BLaER1 treated with 17β-estradiol and CSF1 and Interleukin-3, amounts not matched to agents 10 nM and 100 nM (cell line): Measurements from ENCODE around the gene CSRP1.
"Not testable (repeated sequence)": the region's sequence is repeated elsewhere in the genome, so short reads cannot be mapped to it uniquely, and the experiment has no call there.

Experiments used
- H3K27ac ChIP-seq, 11 experiments: shearing (Covaris generic); formaldehyde crosslinking; 2 replicates each; pipeline ENCODE4 v1.8.1; 2022
- H3K27me3 ChIP-seq, 11 experiments: shearing (Covaris generic); formaldehyde crosslinking; 2 replicates each; pipeline ENCODE4 v1.8.1; 2022
- H3K36me3 ChIP-seq, 11 experiments: shearing (Covaris generic); formaldehyde crosslinking; 2 replicates each; pipeline ENCODE4 v1.8.1; 2022
- H3K4me1 ChIP-seq, 10 experiments: shearing (Covaris generic); formaldehyde crosslinking; 2 replicates each; pipeline ENCODE4 v1.8.1; 2022
- H3K4me2 ChIP-seq, 11 experiments: shearing (Covaris generic); formaldehyde crosslinking; 2 replicates each; pipeline ENCODE4 v1.8.1; 2022
- H3K4me3 ChIP-seq, 10 experiments: shearing (Covaris generic); formaldehyde crosslinking; 2 replicates each; pipeline ENCODE4 v1.8.1; 2022
- H3K9ac ChIP-seq, 11 experiments: shearing (Covaris generic); formaldehyde crosslinking; 2 replicates each; pipeline ENCODE4 v1.8.1; 2022
- H3K9me3 ChIP-seq, 11 experiments: shearing (Covaris generic); formaldehyde crosslinking; replicated peaks in 1 of 11; 2 replicates each; pipeline ENCODE4 v1.8.1; 2022
- H4K20me1 ChIP-seq, 11 experiments: shearing (Covaris generic); formaldehyde crosslinking; 2 replicates each; pipeline ENCODE4 v1.8.1; 2022
- Cebpa-rat ChIP-seq, 11 experiments: shearing (Covaris generic); IDR thresholded peaks; 2 replicates each; pipeline ENCODE4 v1.8.1; 2022

CSRP1 gene

DNA sequence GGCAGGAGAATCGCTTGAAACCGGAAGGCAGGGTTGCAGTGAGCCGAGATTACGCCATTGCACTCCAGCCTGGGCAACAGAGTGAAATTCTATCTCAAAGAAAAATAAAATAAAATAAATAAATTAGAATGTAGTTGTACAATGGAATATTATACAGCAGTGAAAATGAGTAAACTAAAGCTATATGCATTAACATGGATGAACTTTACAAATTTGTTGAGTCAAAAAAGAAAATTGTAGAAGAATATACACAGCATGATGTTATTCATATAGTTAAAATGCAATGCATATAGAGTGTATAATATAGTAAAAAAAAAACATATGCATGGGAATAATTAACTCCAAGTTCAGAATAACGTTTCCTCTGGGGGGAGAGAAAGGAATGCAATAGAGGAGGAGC, 21.0 kb upstream of the CSRP1 start:
- Histone ChIP-seq H3K9ac (no peak overlapping the region), H3K4me1 (peaks cover 25 to 39% (median 33%) of the 10 kb centered on the region in 10 experiments), H3K9me3 (peaks cover 10 to 23% (median 19%) of the 10 kb centered on the region in 11 experiments; a peak in 20 of 22 replicates), H3K36me3 (peaks cover 0 to 17% (median 0%) of the 10 kb centered on the region in 11 experiments; a peak in 3 of 22 replicates), H4K20me1 (no peaks in the 10 kb centered on the region; a peak in 3 of 22 replicates), H3K4me2 (no peak overlapping the region), H3K4me3 (no peak overlapping the region), H3K27ac (no peak overlapping the region), H3K27me3 (no peaks in the 10 kb centered on the region)
- TF ChIP-seq Cebpa-rat (IDR thresholded peaks at IDR 0.05) = no peak

DNA sequence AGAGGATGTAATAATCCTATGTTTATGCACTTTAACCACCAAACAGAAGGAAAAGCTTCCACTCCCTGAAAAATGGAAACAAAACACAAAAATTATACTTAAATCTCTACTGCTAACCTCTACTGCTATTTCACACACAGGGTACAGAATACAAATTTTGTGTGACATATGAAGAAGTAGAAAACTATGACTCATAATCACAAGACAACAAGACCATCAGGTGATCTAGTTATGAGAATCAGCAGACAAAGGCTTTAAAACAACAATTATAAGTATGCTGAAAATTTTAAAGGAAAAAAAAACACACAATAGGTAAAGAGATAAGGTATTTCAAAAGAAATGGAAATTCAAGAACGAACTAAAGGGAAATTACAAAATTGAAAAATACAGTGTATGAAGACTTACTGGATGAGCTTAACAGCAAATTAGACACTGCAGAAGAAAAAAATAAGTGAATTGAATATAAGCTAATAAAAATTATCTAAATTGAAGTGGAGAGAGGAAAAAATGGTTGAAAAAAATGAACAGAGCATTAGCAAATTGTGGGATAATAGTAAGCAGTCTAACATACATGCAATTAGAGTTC, 18.4 kb upstream of the CSRP1 start:
- no peak overlapping the region for H3K4me3 ChIP-seq
- H3K9ac ChIP-seq = no peak overlapping the region
- no peak for TF ChIP-seq Cebpa-rat (IDR thresholded peaks at IDR 0.05)
- H3K36me3 ChIP-seq = peaks cover 0 to 21% (median 0%) of the 10 kb centered on the region in 11 experiments; a peak in 3 of 22 replicates
- H3K27me3 ChIP-seq = no peaks in the 10 kb centered on the region
- peaks cover 4 to 18% (median 9%) of the 10 kb centered on the region in 10 experiments; a peak in 12 of 20 replicates for H3K4me1 ChIP-seq
- H3K27ac ChIP-seq = no peak overlapping the region; a peak in 1 of 22 replicates
- no peaks in the 10 kb centered on the region for H4K20me1 ChIP-seq
- peak overlapping the region in 2 of 11 experiments; percentile 55 to 61; a peak in 4 of 22 replicates for H3K4me2 ChIP-seq
- peaks cover 10 to 26% (median 21%) of the 10 kb centered on the region in 11 experiments; a peak in 20 of 22 replicates for H3K9me3 ChIP-seq

DNA sequence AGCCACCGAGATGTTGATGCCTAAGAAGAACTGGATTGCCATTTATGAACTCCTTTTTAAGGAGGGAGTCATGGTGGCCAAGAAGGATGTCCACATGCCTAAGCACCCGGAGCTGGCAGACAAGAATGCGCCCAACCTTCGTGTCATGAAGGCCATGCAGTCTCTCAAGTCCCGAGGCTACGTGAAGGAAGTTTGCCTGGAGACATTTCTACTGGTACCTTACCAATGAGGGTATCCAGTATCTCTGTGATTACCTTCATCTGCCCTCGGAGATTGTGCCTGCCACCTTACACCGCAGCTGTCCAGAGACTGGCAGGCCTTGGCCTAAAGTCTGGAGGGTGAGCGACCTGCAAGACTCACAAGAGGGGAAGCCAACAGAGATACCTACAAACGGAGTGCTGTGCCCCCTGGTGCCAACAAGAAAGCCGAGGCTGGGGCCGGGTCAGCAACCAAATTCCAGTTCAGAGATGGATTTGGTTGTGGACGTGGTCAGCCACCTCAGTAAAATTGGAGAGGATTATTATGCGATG, 13.2 kb upstream of the CSRP1 start:
- H3K9ac ChIP-seq, H3K27me3 ChIP-seq, H3K4me3 ChIP-seq, H4K20me1 ChIP-seq, H3K27ac ChIP-seq, H3K4me2 ChIP-seq: not testable (repeated sequence)
- peaks cover 10 to 26% (median 21%) of the 10 kb centered on the region in 11 experiments; a peak in 20 of 22 replicates for H3K9me3 ChIP-seq
- peaks cover 5 to 18% (median 10%) of the 10 kb centered on the region in 10 experiments; a peak in 13 of 20 replicates for H3K4me1 ChIP-seq
- H3K36me3 ChIP-seq = peaks cover 0 to 21% (median 0%) of the 10 kb centered on the region in 11 experiments; a peak in 3 of 22 replicates

DNA sequence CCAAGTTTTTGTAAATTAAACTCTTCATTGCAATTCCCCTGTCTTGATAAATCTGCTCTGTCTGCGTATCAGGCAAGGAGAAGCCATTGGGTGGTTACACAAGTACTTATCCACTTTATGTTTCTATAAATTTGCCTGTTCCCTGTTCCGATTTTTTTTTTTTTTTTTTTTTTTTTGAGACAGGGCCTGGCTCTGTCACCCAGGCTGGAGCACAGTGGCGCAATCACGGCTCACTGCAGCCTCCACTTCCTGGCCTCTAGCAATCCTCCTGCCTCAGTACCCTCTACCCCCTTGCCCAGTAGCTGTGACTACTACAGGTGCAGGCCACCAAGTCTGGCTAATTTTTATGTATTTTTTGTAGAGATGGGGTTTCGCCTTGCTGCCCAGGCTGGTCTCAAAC, 11.1 kb upstream of the CSRP1 start:
- Histone ChIP-seq H3K9ac (no peak overlapping the region), H3K36me3 (peaks cover 0 to 6% (median 0%) of the 10 kb centered on the region in 11 experiments; a peak in 1 of 22 replicates), H3K9me3 (peaks cover 0 to 5% (median 4%) of the 10 kb centered on the region in 11 experiments; a peak in 5 of 22 replicates), H3K4me1 (peaks cover 0 to 18% (median 10%) of the 10 kb centered on the region in 10 experiments; a peak in 10 of 20 replicates), H3K27me3 (no peaks in the 10 kb centered on the region), H3K4me3 (no peak overlapping the region), H3K4me2 (no peak overlapping the region), H4K20me1 (no peaks in the 10 kb centered on the region), H3K27ac (no peak overlapping the region)
- TF ChIP-seq Cebpa-rat (IDR thresholded peaks at IDR 0.05) = no peak

DNA sequence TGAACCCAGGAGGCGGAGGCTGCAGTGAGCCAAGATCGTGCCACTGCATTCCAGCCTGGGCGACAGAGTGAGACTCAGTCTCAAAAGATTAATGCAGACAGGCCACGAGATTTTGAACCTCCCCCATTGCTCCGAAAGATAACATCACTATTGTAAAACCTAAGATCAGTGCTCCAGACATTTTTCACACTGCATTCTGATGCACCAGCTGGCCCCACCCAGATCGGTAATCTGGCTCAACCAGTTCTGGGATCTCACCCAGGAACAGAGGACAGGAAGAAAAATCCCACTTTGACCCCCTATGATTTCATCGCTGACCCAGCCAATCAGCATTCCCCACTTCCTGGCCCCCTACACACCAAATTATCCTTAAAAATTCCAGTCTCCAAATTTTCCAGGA, 10.7 kb upstream of the CSRP1 start:
- Histone ChIP-seq H4K20me1 (no peaks in the 10 kb centered on the region), H3K4me3 (no peak overlapping the region), H3K27me3 (no peaks in the 10 kb centered on the region), H3K36me3 (peaks cover 0 to 5% (median 0%) of the 10 kb centered on the region in 11 experiments; a peak in 1 of 22 replicates), H3K9me3 (peaks cover 0 to 1% (median 0%) of the 10 kb centered on the region in 11 experiments; a peak in 4 of 22 replicates), H3K4me1 (peaks cover 3 to 20% (median 12%) of the 10 kb centered on the region in 10 experiments; a peak in 16 of 20 replicates), H3K27ac (no peak overlapping the region), H3K4me2 (no peak overlapping the region), H3K9ac (no peak overlapping the region)
- TF ChIP-seq Cebpa-rat (IDR thresholded peaks at IDR 0.05) = no peak

DNA sequence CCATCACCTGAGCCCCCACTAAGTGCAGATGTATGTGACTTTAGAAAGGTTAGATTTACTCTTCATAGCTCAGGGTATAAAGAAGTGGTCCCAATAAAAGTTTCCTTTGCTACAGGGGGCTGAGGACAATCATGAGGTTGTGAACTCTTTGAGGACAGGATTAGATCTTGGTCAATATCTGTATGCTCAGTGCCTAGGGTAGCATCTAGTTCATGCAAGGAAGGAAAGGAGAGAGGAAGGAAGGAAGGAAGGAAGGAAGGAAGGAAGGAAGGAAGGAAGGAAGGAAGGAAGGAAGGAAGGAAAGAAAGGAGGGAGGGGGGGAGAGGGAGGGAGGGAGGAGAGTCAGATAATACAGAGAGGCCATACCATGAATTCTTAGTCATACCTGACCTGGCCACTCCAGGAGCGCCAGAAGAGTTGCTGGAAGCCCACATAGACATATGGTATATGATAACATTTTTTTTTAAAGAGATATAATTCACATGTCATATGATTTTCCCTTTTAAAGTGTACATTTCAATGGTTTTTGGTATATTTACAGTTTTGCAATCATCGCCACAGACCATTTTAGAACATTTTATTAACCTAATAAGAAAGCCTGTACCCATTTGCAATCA, 9.7 kb upstream of the CSRP1 start:
- Histone ChIP-seq H3K4me1 (peaks cover 13 to 31% (median 20%) of the 10 kb centered on the region in 10 experiments), H3K27ac (no peak overlapping the region), H3K27me3 (no peaks in the 10 kb centered on the region), H3K4me3 (no peak overlapping the region), H3K36me3 (no peaks in the 10 kb centered on the region), H3K9me3 (no peaks in the 10 kb centered on the region), H4K20me1 (no peaks in the 10 kb centered on the region), H3K4me2 (peak overlapping the region in 4 of 11 experiments; percentile 12 to 39 (median 20); a peak in 5 of 22 replicates), H3K9ac (no peak overlapping the region)
- TF ChIP-seq Cebpa-rat (IDR thresholded peaks at IDR 0.05) = no peak

DNA sequence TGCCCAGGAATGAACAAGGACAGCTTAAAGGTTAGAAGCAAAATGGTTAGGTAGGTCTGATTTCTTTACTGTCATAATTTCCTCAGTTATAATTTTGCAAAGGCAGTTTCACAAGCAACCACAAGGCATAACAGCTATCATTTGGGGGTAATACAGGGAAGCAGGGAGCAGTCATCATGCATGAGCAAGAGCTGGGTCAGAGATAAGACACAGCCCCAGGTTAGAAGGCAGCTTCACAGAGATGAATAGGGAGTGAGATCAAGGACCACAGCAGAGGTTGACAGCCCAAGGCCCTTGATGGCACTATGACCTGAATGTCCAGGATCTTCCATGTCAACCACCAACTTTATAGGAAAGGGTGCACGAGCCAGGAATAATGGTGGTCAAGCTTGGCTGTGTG, 9.0 kb upstream of the CSRP1 start:
- no peaks in the 10 kb centered on the region for H3K27me3 ChIP-seq
- TF ChIP-seq Cebpa-rat (IDR thresholded peaks at IDR 0.05) = no peak
- peaks cover 17 to 38% (median 25%) of the 10 kb centered on the region in 10 experiments for H3K4me1 ChIP-seq
- no peaks in the 10 kb centered on the region for H4K20me1 ChIP-seq
- H3K9me3 ChIP-seq = no peaks in the 10 kb centered on the region
- no peaks in the 10 kb centered on the region for H3K36me3 ChIP-seq
- no peak overlapping the region for H3K27ac ChIP-seq
- H3K4me3 ChIP-seq = no peak overlapping the region
- peak overlapping the region in 4 of 11 experiments; percentile 12 to 39 (median 20); a peak in 5 of 22 replicates for H3K4me2 ChIP-seq
- H3K9ac ChIP-seq = no peak overlapping the region

DNA sequence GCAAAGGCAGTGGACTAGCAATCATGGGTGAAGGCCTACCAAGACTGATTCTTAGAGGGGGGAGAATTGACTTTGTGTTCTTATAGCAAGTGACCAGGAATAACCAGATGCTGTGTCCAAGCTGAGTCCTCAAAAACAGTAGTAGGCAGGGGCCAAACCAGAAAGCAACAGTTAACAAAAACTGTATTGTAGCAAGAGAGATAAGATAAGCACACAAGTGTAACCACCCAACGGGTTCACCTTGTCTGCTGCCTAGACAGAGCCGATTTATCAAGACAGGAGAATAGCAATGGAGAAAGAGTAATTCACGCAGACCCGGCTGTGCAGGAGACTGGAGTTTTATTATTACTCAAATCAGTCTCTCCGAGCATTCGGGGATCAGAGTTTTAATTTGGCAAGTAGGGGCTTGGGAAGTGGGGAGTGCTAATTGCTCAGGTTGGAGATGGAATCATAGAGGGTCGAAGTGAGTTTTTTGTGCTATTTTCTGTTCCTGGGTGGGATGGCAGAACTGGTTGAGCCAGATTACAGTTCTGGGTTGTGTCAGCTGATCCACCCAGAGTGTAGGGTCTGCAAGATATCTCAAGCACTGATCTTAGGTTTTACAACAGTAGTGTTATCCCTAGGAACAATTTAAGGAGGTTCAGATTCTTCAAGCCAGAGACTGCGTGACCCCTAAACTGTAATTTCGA, 8.3 kb upstream of the CSRP1 start:
- Histone ChIP-seq H3K27ac (no peak overlapping the region), H3K27me3 (no peaks in the 10 kb centered on the region), H3K4me2 (no peak overlapping the region), H3K9ac (no peak overlapping the region), H3K36me3 (no peaks in the 10 kb centered on the region), H4K20me1 (no peaks in the 10 kb centered on the region), H3K4me1 (peaks cover 17 to 39% (median 27%) of the 10 kb centered on the region in 10 experiments), H3K9me3 (no peaks in the 10 kb centered on the region), H3K4me3 (no peak overlapping the region)
- no peak for TF ChIP-seq Cebpa-rat (IDR thresholded peaks at IDR 0.05)

DNA sequence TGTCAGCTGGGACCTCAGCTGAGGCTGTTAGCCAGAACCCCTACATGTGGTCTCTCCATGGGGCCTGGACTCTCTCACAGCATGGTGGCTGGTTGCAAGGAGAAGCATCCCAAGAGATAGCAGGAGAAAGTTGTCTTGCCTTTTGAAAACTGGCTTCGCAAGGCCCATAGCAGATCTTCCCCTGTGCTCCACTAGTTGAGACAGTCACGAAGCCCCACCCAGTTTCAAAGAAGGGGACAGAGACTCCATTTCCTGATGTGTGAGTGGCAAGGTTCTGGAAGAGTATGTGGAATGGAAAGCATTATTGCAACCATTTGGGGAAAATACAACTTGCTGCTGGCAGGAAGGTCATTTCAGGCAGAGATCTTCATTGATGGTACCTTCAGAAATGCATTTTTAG, 7.5 kb upstream of the CSRP1 start:
- Histone ChIP-seq H3K9me3 (no peaks in the 10 kb centered on the region), H3K4me1 (peaks cover 21 to 45% (median 31%) of the 10 kb centered on the region in 10 experiments)
- TF ChIP-seq Cebpa-rat (IDR thresholded peaks at IDR 0.05) = no peak

More for the DNA sequence above, 7.5 kb upstream of the CSRP1 start:
- no peaks in the 10 kb centered on the region for H3K36me3 ChIP-seq
- no peaks in the 10 kb centered on the region for H4K20me1 ChIP-seq
- no peak overlapping the region for H3K27ac ChIP-seq
- no peaks in the 10 kb centered on the region for H3K27me3 ChIP-seq
- no peak overlapping the region for H3K4me2 ChIP-seq
- H3K4me3 ChIP-seq = no peak overlapping the region
- H3K9ac ChIP-seq = no peak overlapping the region
